Neural crest cell (in vitro differentiated cells): ENCODE results near the gene LRRC30. TPM values are rescaled to one million over a fixed set of nuclear protein-coding genes. Genes with fewer than 3 reads are reported as not detected.

Source experiments
- DNase-seq: peaks from one replicate; pipeline ENCODE4 v3.0.0; 2021; ENCODE audit warnings: low read depth, mixed read lengths, low spot score
- H3K27ac Mint-ChIP-seq: one replicate; pipeline ENCODE4 v1.8.0; 2021; ENCODE audit warnings: mild to moderate bottlenecking, mixed read lengths; ENCODE audit not compliant: unreplicated experiment
- H3K27me3 Mint-ChIP-seq: 2 replicates; pipeline ENCODE4 v1.8.0; 2021; ENCODE audit warnings: low read depth, mild to moderate bottlenecking, mixed read lengths
- H3K36me3 Mint-ChIP-seq: 2 replicates; pipeline ENCODE4 v1.8.0; 2021; ENCODE audit warnings: low read depth, mild to moderate bottlenecking, mixed read lengths
- H3K4me1 Mint-ChIP-seq: 2 replicates; pipeline ENCODE4 v1.8.0; 2021; ENCODE audit warnings: mixed read lengths
- H3K4me3 Mint-ChIP-seq: one replicate; pipeline ENCODE4 v1.8.0; 2021; ENCODE audit warnings: mild to moderate bottlenecking, mixed read lengths
- H3K9me3 Mint-ChIP-seq: 2 replicates; pipeline ENCODE4 v1.8.0; 2021; ENCODE audit warnings: mixed read lengths
- long read RNA-seq: library from polyadenylated mRNA; unstranded; transcript quantifications from one replicate; pipeline ENCODE4 v2.0.0, GENCODE V29; 2020
- total RNA-seq: library from RNA; stranded (reverse); gene quantifications from 2 replicates; pipeline ENCODE4 v1.2.1, GENCODE V29; 2021
- TF ChIP-seq, protein P1 (sequence below): fragments of 200-600 bp; sonication (generic); conservative IDR thresholded peaks from 2 replicates; pipeline ENCODE4 v1.5.0; 2021; ENCODE audit warnings: antibody characterized with exemption, mild to moderate bottlenecking

The LRRC30 gene
- not detected in 2 replicates for total RNA-seq
- long read RNA-seq, result 0 reads

DNA sequence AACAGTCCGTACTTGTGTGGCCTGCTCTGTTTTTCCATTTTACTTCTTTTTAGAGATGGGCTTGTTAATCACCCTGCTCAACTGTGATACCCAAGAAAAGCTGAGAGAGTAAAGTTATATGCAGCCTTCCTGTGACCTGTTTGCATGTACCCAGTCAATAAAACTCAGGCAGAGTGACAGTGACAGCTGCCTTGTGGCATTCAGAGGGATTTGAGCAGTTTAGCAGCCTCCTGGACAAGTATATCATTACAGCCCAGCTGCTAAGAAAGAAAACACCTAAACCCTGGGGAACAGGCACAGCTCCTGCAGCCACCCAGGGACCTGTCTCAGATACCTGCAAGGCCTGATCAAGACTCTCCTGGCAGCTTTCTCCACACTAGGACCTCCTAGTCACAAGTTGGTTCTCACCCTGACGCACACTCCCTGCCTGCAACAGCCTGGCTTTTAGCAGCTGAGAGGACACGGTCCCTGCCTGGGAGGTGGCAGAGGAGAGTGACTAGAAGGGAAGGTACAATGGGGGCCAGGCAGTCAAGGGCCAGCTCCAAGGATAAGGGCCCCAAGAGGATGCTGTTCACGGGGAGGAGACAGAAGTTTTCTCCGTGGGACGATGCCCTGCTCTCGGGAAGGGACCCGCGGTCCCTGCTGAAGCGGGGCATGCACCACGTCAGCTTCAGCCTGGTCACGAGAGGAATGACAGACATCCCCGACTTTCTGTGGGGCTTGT, at the start of gene LRRC30:
LRRC30 (plus strand) TSS at position 464 of the 724 bp plus-strand sequence; CDS start at position 514, 50 bp downstream.
- DNase-seq, result no peak
- H3K27me3 Mint-ChIP-seq, result peaks cover 3% of the 10 kb centered on the region
- no peaks in the 10 kb centered on the region for H3K4me1 Mint-ChIP-seq
- no peaks in the 10 kb centered on the region for H3K36me3 Mint-ChIP-seq
- no peak within 1 kb of the TSS for H3K4me3 Mint-ChIP-seq
- TF ChIP-seq, protein P1, sequence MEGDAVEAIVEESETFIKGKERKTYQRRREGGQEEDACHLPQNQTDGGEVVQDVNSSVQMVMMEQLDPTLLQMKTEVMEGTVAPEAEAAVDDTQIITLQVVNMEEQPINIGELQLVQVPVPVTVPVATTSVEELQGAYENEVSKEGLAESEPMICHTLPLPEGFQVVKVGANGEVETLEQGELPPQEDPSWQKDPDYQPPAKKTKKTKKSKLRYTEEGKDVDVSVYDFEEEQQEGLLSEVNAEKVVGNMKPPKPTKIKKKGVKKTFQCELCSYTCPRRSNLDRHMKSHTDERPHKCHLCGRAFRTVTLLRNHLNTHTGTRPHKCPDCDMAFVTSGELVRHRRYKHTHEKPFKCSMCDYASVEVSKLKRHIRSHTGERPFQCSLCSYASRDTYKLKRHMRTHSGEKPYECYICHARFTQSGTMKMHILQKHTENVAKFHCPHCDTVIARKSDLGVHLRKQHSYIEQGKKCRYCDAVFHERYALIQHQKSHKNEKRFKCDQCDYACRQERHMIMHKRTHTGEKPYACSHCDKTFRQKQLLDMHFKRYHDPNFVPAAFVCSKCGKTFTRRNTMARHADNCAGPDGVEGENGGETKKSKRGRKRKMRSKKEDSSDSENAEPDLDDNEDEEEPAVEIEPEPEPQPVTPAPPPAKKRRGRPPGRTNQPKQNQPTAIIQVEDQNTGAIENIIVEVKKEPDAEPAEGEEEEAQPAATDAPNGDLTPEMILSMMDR, result no peak
- no peaks in the 10 kb centered on the region for H3K9me3 Mint-ChIP-seq
- no peak within 1 kb of the TSS for H3K27ac Mint-ChIP-seq

DNA sequence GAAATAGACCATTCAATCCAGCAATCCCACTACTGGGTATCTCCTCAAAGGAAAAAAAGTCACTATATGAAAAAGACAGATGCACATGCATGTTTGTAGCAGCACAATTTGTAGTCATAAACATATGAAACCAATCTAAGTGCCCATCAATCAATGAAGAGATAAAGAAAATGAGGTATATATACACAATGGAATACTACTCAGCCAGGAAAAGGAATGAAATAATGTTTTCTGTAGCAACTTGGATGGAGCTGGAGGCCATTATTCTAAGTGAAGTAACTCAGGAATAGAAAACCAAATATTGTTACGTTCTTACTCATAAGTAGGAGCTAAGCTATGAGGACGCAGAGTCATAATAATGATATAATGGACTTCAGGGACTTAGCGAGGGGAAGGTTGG, 45.2 kb upstream of the LRRC30 start:
- Mint-ChIP-seq H3K9me3 (peaks cover 14% of the 10 kb centered on the region), H3K36me3 (peaks cover 5% of the 10 kb centered on the region), H3K4me1 (no peaks in the 10 kb centered on the region), H3K4me3 (no peak overlapping the region), H3K27ac (no peak overlapping the region), H3K27me3 (peaks cover 14% of the 10 kb centered on the region)
- TF ChIP-seq, protein P1, result no peak
- no peak for DNase-seq

DNA sequence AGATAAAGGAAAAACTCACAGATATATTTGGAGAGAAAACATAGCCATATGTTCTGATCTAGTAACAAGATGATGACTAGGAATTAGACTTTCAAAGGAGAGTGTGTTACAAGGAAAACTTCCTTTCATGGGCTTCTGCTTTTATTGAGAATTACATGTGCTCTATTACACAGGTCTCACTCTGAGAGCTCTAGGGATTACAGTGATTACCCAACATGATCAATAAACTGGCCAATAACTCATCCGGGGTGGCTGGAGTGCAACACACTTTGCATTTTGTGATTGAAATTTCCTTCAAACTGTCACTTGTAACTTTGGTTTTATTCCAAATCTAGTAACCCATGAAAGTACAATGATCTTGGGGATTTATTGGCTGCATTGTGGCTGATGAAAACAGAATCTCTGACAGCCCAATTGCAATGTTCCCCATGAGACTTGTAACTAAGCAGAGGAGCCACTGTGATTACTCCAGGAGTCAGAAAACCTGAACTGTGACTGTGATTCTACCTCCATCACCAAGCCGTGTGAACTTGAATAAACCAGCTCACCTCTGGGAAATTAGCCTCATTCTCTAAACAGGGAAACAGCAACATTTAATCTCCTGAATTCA, 40.2 kb upstream of the LRRC30 start:
- no peak overlapping the region for H3K4me3 Mint-ChIP-seq
- peaks cover 5% of the 10 kb centered on the region for H3K4me1 Mint-ChIP-seq
- H3K27me3 Mint-ChIP-seq, result no peaks in the 10 kb centered on the region
- H3K36me3 Mint-ChIP-seq, result no peaks in the 10 kb centered on the region
- H3K9me3 Mint-ChIP-seq, result peaks cover 4% of the 10 kb centered on the region
- H3K27ac Mint-ChIP-seq, result no peak overlapping the region
- TF ChIP-seq, protein P1, result no peak
- no peak for DNase-seq

DNA sequence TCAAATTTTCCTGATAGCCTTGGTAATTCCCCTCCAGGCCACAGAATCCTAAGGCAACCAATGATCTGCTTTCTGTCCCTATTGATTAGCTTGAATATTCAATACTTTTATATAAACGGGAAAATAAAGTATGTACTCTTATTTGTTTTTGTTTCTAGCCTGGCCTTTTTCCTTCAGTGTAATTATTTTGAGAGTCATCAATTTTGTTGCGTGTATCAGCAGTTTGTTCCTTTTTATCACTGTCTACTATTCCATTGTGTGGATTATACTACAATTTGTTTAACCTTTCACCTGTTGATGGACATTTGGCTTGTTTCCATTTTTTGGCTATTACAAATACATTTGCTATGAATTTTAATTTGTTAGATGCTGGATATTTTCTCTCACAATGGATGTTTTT, 39.2 kb upstream of the LRRC30 start:
- Mint-ChIP-seq H3K36me3 (no peaks in the 10 kb centered on the region), H3K9me3 (no peaks in the 10 kb centered on the region), H3K27me3 (no peaks in the 10 kb centered on the region), H3K4me1 (peaks cover 5% of the 10 kb centered on the region), H3K27ac (no peak overlapping the region), H3K4me3 (no peak overlapping the region)
- TF ChIP-seq, protein P1, result no peak
- no peak for DNase-seq

DNA sequence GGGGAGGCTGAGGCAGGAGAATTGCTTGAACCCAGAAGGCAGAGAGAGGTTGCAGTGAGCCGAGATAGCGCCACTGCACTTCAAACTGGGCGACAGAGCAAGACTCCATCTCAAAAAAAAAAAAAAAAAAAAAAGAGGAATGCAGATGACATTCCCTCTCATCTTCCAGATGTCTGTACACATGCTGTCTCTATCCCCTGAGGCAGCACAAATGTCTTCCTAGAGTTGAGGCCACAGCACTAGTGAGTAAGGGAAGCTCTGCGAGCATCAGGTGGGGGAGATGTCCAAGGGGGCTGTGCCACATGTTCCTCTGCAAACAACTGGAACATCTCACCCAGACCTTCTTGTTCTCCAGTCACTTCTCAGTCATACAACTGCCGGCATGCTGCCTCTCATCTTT, 35.6 kb upstream of the LRRC30 start:
- no peak for DNase-seq
- Mint-ChIP-seq H3K27me3 (no peaks in the 10 kb centered on the region), H3K4me3 (no peak overlapping the region), H3K9me3 (no peaks in the 10 kb centered on the region), H3K4me1 (peaks cover 9% of the 10 kb centered on the region), H3K36me3 (no peaks in the 10 kb centered on the region), H3K27ac (no peak overlapping the region)
- TF ChIP-seq, protein P1, result no peak
